GM13976 (cell line): ENCODE measurements around the gene MYO10.

Experiments
- DNase-seq: peaks from one replicate; pipeline ENCODE4 v3.0.0; 2012; ENCODE audit warnings: low spot score
- CTCF ChIP-seq: IDR thresholded peaks from 2 replicates; pipeline ENCODE4 v1.5.1; 2012; ENCODE audit warnings: borderline replicate concordance, mild to moderate bottlenecking; ENCODE audit not compliant: insufficient read depth; ENCODE audit errors: extremely low read depth, missing control alignments, control extremely low read depth
- in situ Hi-C: fragments of 300-500 bp; cut with MboI; formaldehyde crosslinking; loops from one replicate; pipeline ENCODE4 v1.12.0; 2022; ENCODE audit warnings: low sequenced_read_pairs, mixed read lengths, inconsistent platforms; ENCODE audit not compliant: unreplicated experiment

Gene MYO10

DNA sequence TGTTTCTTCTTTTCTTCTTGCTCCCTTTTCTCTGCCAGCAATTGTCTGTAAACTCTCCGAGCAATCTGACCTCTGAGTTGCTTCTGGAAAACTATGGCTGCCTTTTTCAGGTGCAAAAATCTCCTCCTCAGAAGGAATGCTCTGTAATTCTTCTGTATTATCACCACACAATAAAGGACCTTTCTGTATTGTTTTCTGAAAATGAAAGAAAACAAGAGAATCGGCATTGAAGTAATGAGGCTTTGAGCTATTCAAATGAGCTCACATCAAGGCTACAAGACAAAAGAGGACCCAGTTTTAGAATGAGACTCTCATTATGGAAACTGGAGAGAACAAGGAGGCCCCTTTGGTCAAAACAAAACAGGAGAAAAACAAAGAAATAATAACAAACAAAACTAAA, 233.1 kb downstream of the MYO10 start:
- no peak for DNase-seq
- TF ChIP-seq CTCF = no peak
- in situ Hi-C loops = no loop called here

GRCh38 chr5:16701134-16702099, 234.7 kb downstream of the MYO10 start:
- no peak for TF ChIP-seq CTCF
- DNase-seq = no peak
- in situ Hi-C loops = no loop called here

GRCh38 chr5:16700081-16700480, 236.0 kb downstream of the MYO10 start:
- no peak for TF ChIP-seq CTCF
- no peak for DNase-seq
- in situ Hi-C loops = no loop called here

DNA sequence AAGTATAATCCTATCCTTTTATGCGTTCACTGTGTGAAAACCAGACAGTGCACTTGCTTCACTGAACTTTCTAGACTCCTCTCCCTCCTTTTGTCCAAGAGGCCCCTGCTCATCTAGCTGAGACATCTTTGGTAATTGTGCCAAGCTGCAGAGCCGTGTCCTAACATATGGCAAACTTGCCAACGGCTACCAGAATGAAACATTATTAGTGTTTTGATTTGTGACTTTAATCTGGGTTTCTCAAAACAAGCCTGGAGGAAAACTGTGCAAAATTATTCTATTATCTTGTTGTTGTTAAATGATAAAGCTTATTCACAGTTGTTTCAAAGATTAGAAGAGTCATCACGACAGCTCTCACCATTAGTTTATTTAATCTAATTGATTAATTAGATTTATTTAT, 240.3 kb downstream of the MYO10 start:
- TF ChIP-seq CTCF = no peak
- DNase-seq = no peak
- in situ Hi-C loops = no loop called here

DNA sequence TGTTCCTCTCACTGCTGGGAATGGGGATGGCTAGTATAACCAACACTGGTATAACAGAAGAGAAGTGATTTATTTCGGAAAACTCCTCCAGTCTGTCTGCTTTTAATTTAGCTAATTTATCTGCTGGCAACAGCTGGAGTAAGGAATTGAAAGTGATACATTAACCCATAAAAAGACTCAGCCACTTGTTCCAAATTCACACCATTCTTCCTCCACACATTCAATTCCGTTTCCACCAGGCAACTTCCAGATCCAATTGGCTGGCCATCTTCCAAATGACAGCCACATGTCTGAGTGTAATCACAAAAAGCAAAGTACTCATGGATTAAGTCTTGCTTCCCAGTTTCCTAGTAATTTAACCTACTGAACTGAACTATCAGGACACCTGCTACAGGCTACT, 242.2 kb downstream of the MYO10 start:
- in situ Hi-C loops = no loop called here

DNA sequence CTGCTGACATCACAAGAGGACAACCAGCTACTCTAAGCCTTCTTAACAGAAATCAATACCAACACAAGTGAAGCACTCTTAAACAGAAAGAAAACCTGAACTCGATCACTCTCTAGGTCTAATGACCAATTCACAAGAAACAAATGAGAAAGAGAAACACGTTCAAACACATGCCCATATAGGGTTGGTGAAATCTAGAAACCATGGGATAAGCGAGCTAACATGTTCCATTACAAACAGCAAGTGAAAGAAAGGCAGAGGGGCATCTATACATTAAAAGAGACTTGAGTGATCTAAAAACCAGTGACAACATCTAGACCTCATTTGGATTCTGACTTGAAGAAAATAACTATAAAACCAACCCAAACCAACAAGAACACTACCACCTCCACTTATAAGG, 244.4 kb downstream of the MYO10 start:
- DNase-seq = no peak
- in situ Hi-C loops = no loop called here
- TF ChIP-seq CTCF = no peak

More for the DNA sequence above, 242.2 kb downstream of the MYO10 start:
- TF ChIP-seq CTCF = no peak
- DNase-seq = no peak
